Measurements from ENCODE around the gene NEURL3. TPM values are rescaled to one million over a fixed set of nuclear protein-coding genes. Genes with fewer than 3 reads are reported as not detected.

The NEURL3 gene
- total RNA-seq, 1 donor from 2014 or later = 0.75 TPM

DNA sequence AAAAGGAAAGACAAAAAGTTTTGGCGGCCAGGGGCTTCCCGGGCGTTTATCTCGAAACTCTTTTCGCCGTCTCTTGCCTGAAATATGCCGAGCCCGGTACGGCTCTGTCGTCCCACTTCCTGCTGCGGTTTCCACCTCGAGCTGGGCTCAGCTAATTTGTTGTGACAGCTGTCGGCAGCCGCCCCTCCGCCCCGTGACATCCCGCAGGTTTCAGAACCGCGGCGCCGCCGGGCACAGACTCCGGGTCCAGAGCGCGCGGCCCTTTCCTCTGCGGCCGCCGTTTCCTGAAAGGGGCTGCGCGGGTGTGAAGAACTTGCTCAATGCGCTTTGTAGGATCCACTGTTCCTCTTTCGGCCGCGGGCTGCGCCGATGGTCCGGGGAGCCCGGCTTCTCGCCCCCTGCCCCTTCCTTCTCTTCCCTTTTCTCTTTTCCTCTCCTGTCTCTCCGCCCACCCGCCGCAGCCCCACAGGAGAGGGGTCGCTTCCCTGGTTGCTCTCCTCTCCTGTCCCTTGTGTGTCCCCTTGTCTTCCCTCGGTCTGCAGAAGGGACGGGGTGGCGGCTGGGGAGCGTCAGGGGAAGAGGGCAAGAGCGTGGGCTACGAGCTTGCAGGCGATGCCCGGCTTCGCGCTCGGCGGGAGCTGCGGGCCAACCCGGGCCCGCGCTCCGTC is 32.0 kb upstream of the NEURL3 start:
- Mint-ChIP-seq H3K27me3 (ENCODE audit: insufficient read depth) (peaks cover 1% of the 10 kb centered on the region), H3K36me3 (ENCODE audit: low read depth) (peaks cover 40% of the 10 kb centered on the region), H3K4me1 (ENCODE audit: low read depth) (peaks cover 71% of the 10 kb centered on the region), H3K27ac (peak overlapping the region; percentile 88), H3K4me3 (peak overlapping the region; percentile 91), H3K9me3 (no peaks in the 10 kb centered on the region)
- intact Hi-C loops (cut with micrococcal nuclease) = loop anchor here (2.0 to 5.0 kb wide), 6 partner anchors 28 to 280 kb away; partner anchors contain the start of genes CNNM3, LMAN2L and NCAPH
- peak; percentile 90 for DNase-seq (ENCODE audit: low spot score)

DNA sequence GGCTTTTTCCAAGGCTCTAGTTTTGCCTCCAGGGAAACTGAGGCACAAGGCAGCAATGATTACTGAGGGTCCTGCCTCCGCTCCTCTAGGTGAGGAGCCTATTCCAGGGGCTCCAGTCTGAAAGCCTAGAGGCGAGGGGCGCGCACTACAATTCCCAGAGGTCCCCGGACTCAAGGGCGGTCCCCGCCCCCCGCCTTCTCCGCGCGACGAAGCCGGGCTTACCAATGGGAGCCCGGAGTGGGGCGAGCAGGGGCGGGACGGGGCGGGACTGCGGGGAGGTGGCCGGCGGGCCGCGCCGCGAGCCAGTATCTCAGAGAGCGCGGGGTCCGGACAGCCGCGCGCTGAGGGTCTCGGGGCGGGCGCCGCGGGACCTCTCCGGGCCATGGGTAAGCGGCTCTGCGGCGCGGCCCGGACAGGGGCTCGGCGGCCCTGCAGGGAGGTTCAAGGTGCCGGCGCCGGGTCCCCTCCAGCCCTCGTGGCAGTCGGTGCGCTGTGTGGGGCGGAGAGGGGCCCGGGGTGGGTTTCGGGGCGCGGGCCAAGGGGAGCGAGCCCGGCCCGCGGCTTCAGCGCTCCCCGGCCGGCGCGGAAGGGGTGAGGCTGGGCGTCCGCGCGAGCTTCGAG is 31.4 kb upstream of the NEURL3 start, which contains the start of gene ARID5A:
Gene ARID5A, plus strand, starts transcription at position 308 of the 621 bp plus-strand sequence. Its CDS starts 75 bp downstream, at position 383.
- Mint-ChIP-seq H3K9me3 (no peaks in the 10 kb centered on the region), H3K27ac (peak within 1 kb of the TSS; percentile 88), H3K27me3 (ENCODE audit: insufficient read depth) (peaks cover 1% of the 10 kb centered on the region), H3K36me3 (ENCODE audit: low read depth) (peaks cover 35% of the 10 kb centered on the region), H3K4me3 (peak within 1 kb of the TSS; percentile 91), H3K4me1 (ENCODE audit: low read depth) (peaks cover 74% of the 10 kb centered on the region)
- peak; percentile 86 for DNase-seq (ENCODE audit: low spot score)
- intact Hi-C loops (cut with micrococcal nuclease) = loop anchor here (1.0 to 5.0 kb wide), 9 partner anchors 8 to 329 kb away; partner anchors contain the start of genes CNNM3, KANSL3, LMAN2L and NCAPH

- H3K27ac Mint-ChIP-seq = no peak overlapping the region
These were observed 30.2 kb upstream of the NEURL3 start for GRCh38 chr2:96535331-96535730.

DNA sequence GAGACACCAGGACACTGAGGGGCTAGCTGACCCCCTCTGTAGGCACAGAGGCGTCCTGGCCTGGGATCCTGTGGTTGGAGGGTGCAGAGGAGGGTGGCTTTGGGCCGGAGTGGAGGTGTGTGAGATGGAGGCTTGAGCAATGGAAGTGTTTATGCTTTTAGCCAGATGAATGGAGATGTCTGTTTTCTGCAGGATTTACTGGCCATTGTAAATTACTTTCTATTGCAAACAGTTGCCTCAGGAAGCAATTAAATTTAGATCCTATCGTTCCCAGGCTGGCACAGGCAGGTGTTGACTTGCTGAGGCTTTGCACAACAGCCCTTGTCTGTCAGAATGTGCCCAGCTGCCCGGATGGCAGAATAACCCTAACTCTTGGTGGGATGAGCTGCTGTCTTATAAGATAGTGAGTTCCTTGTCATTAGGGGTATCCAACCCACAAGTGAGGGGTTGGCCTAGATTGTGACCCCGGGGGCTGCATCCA is 29.6 kb upstream of the NEURL3 start:
- no peak overlapping the region for H3K4me3 Mint-ChIP-seq

More at GRCh38 chr2:96535331-96535730, 30.2 kb upstream of the NEURL3 start:
- intact Hi-C loops (cut with micrococcal nuclease) = loop anchor here (5.0 kb wide), 4 partner anchors 82 to 282 kb away; partner anchors contain the start of genes CNNM3 and NCAPH
- H3K36me3 Mint-ChIP-seq (ENCODE audit: low read depth) = peaks cover 26% of the 10 kb centered on the region
- DNase-seq (ENCODE audit: low spot score) = no peak
- H3K4me1 Mint-ChIP-seq (ENCODE audit: low read depth) = peaks cover 79% of the 10 kb centered on the region
- H3K9me3 Mint-ChIP-seq = no peaks in the 10 kb centered on the region
- H3K27me3 Mint-ChIP-seq (ENCODE audit: insufficient read depth) = peaks cover 1% of the 10 kb centered on the region
- H3K4me3 Mint-ChIP-seq = no peak overlapping the region

GRCh38 chr2:96534141-96534540 is 29.0 kb upstream of the NEURL3 start:
- H3K4me3 Mint-ChIP-seq = no peak overlapping the region
- intact Hi-C loops (cut with micrococcal nuclease) = no loop called here
- H3K36me3 Mint-ChIP-seq (ENCODE audit: low read depth) = peaks cover 16% of the 10 kb centered on the region
- H3K27me3 Mint-ChIP-seq (ENCODE audit: insufficient read depth) = peaks cover 1% of the 10 kb centered on the region
- no peaks in the 10 kb centered on the region for H3K9me3 Mint-ChIP-seq
- H3K27ac Mint-ChIP-seq = no peak overlapping the region
- peaks cover 79% of the 10 kb centered on the region for H3K4me1 Mint-ChIP-seq (ENCODE audit: low read depth)
- DNase-seq (ENCODE audit: low spot score) = no peak

More for the DNA sequence above, 29.6 kb upstream of the NEURL3 start:
- Mint-ChIP-seq H3K27me3 (ENCODE audit: insufficient read depth) (peaks cover 1% of the 10 kb centered on the region), H3K36me3 (ENCODE audit: low read depth) (peaks cover 21% of the 10 kb centered on the region), H3K4me1 (ENCODE audit: low read depth) (peaks cover 79% of the 10 kb centered on the region), H3K27ac (peak overlapping the region; percentile 65), H3K9me3 (no peaks in the 10 kb centered on the region)
- intact Hi-C loops (cut with micrococcal nuclease) = loop anchor here (5.0 kb wide), 4 partner anchors 83 to 283 kb away; partner anchors contain the start of genes CNNM3 and NCAPH
- no peak for DNase-seq (ENCODE audit: low spot score)

GRCh38 chr2:96533292-96534073 is 28.3 kb upstream of the NEURL3 start:
- Mint-ChIP-seq H3K4me3 (no peak overlapping the region), H3K9me3 (no peaks in the 10 kb centered on the region), H3K4me1 (ENCODE audit: low read depth) (peaks cover 79% of the 10 kb centered on the region), H3K27ac (no peak overlapping the region), H3K27me3 (ENCODE audit: insufficient read depth) (peaks cover 1% of the 10 kb centered on the region), H3K36me3 (ENCODE audit: low read depth) (peaks cover 10% of the 10 kb centered on the region)
- intact Hi-C loops (cut with micrococcal nuclease) = no loop called here
- DNase-seq (ENCODE audit: low spot score) = no peak

DNA sequence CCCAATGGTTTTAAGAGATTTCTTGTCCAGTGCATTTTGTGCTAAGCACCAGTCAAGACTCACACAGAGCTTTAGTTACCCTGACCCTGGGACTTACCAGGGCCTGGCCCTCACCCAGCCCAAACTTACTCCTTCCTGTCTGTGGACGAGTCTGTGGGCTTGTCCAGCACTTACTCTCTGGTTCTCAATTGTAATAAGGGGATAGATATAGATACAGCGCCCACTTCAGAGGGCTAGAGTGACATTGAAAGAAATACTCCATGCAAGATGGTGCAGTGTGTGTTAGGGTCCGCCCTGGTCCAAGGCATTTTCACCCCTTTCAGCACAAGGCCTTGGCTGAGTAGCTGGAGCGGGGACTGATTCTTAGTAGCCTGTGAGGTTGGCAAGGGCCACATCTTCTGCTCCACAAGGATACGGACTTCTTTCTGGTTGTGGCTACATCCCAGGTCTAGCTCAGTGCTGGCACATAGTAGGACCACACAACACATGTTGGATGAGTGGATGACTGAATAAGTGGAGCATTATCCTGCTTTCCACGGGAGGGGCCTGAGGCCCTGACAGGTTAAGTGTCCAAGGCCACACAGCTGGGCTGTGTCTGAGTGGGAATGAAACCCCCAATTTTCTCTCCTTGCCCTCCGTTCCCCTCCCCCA is 27.6 kb upstream of the NEURL3 start:
- peaks cover 1% of the 10 kb centered on the region for H3K27me3 Mint-ChIP-seq (ENCODE audit: insufficient read depth)
- no peaks in the 10 kb centered on the region for H3K9me3 Mint-ChIP-seq
- DNase-seq (ENCODE audit: low spot score) = no peak
- peaks cover 85% of the 10 kb centered on the region for H3K4me1 Mint-ChIP-seq (ENCODE audit: low read depth)
- H3K36me3 Mint-ChIP-seq (ENCODE audit: low read depth) = peaks cover 3% of the 10 kb centered on the region
- peak overlapping the region; percentile 86 for H3K27ac Mint-ChIP-seq
- peak overlapping the region; percentile 78 for H3K4me3 Mint-ChIP-seq
- intact Hi-C loops (cut with micrococcal nuclease) = loop anchor here (1.0 kb wide), 1 partner anchor 8 kb away; no protein-coding TSS in a partner anchor

GRCh38 chr2:96531872-96532505 is 26.8 kb upstream of the NEURL3 start:
- peaks cover 88% of the 10 kb centered on the region for H3K4me1 Mint-ChIP-seq (ENCODE audit: low read depth)
- H3K27ac Mint-ChIP-seq = peak overlapping the region; percentile 86
- peak overlapping the region; percentile 78 for H3K4me3 Mint-ChIP-seq
- DNase-seq (ENCODE audit: low spot score) = peak; percentile 73
- H3K9me3 Mint-ChIP-seq = no peaks in the 10 kb centered on the region
- intact Hi-C loops (cut with micrococcal nuclease) = loop anchor here (1.0 kb wide), 1 partner anchor 8 kb away; no protein-coding TSS in a partner anchor
- H3K27me3 Mint-ChIP-seq (ENCODE audit: insufficient read depth) = peaks cover 1% of the 10 kb centered on the region
- peaks cover 1% of the 10 kb centered on the region for H3K36me3 Mint-ChIP-seq (ENCODE audit: low read depth)

DNA sequence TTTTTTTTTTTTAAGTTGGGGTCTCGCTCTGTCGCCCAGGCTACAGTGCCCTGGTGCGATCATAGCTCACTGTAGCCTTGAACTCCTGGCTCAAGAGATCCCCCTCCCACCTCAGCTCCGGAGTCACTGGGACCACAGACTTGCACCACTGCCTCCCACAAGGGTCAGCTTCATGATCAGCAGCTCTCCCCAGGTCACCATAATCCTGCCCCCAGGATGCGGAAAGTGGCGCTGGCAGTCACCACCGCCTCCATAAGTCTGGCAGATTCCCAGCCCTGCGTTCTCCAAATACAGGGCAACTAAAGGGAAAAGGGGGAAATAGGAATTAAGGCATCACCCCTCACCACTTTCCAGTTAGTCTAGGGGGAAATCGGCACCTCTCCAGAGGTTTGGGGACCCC is 26.2 kb upstream of the NEURL3 start:
- intact Hi-C loops (cut with micrococcal nuclease) = no loop called here
- H3K27ac Mint-ChIP-seq = peak overlapping the region; percentile 86
- peaks cover 1% of the 10 kb centered on the region for H3K27me3 Mint-ChIP-seq (ENCODE audit: insufficient read depth)
- H3K36me3 Mint-ChIP-seq (ENCODE audit: low read depth) = peaks cover 1% of the 10 kb centered on the region
- no peaks in the 10 kb centered on the region for H3K9me3 Mint-ChIP-seq
- H3K4me3 Mint-ChIP-seq = peak overlapping the region; percentile 78
- H3K4me1 Mint-ChIP-seq (ENCODE audit: low read depth) = peaks cover 93% of the 10 kb centered on the region
- DNase-seq (ENCODE audit: low spot score) = no peak

GRCh38 chr2:96530474-96531357 is 25.6 kb upstream of the NEURL3 start:
- DNase-seq (ENCODE audit: low spot score) = no peak
- H3K4me3 Mint-ChIP-seq = peak overlapping the region; percentile 78
- H3K36me3 Mint-ChIP-seq (ENCODE audit: low read depth) = peaks cover 1% of the 10 kb centered on the region
- peak overlapping the region; percentile 91 for H3K27ac Mint-ChIP-seq
- intact Hi-C loops (cut with micrococcal nuclease) = no loop called here
- H3K4me1 Mint-ChIP-seq (ENCODE audit: low read depth) = peaks cover 91% of the 10 kb centered on the region
- H3K27me3 Mint-ChIP-seq (ENCODE audit: insufficient read depth) = peaks cover 1% of the 10 kb centered on the region
- H3K9me3 Mint-ChIP-seq = no peaks in the 10 kb centered on the region

- Mint-ChIP-seq H3K4me3 (peak overlapping the region; percentile 76), H3K36me3 (ENCODE audit: low read depth) (peaks cover 1% of the 10 kb centered on the region), H3K27ac (peak overlapping the region; percentile 91), H3K4me1 (ENCODE audit: low read depth) (peaks cover 91% of the 10 kb centered on the region), H3K9me3 (no peaks in the 10 kb centered on the region), H3K27me3 (ENCODE audit: insufficient read depth) (peaks cover 1% of the 10 kb centered on the region)
- DNase-seq (ENCODE audit: low spot score) = no peak
- intact Hi-C loops (cut with micrococcal nuclease) = no loop called here
These were observed 24.9 kb upstream of the NEURL3 start for GRCh38 chr2:96530144-96530430.
